ENCODE results near the gene SDK1.

SDK1 gene

GRCh38 chr7:4109481-4110110 lies 808.5 kb downstream of the SDK1 start:
- DNase-seq: no peak
- H3K9me3 Mint-ChIP-seq: no peaks in the 10 kb centered on the region
- H3K4me1 Mint-ChIP-seq: no peaks in the 10 kb centered on the region
- no peaks in the 10 kb centered on the region for H3K27me3 Mint-ChIP-seq
- H3K27ac Mint-ChIP-seq: no peak overlapping the region
- ATAC-seq: no peak
- H3K4me3 Mint-ChIP-seq: no peak overlapping the region

- DNase-seq (no peak), ATAC-seq (no peak)
- Mint-ChIP-seq H3K27ac (no peak overlapping the region), H3K4me3 (no peak overlapping the region), H3K4me1 (no peaks in the 10 kb centered on the region), H3K9me3 (no peaks in the 10 kb centered on the region), H3K27me3 (no peaks in the 10 kb centered on the region)
Measured at GRCh38 chr7:4110438-4110837, 809.4 kb downstream of the SDK1 start.

GRCh38 chr7:4111166-4111565 lies 810.1 kb downstream of the SDK1 start:
- no peak overlapping the region for H3K4me3 Mint-ChIP-seq
- DNase-seq (no peak), ATAC-seq (no peak)
- H3K9me3 Mint-ChIP-seq: no peaks in the 10 kb centered on the region
- H3K4me1 Mint-ChIP-seq: no peaks in the 10 kb centered on the region
- no peak overlapping the region for H3K27ac Mint-ChIP-seq
- H3K27me3 Mint-ChIP-seq: no peaks in the 10 kb centered on the region

- H3K9me3 Mint-ChIP-seq: peaks cover 0 to 4% of the 10 kb centered on the region in 2 donors
- DNase-seq: no peak
- H3K4me1 Mint-ChIP-seq: no peaks in the 10 kb centered on the region
- H3K27me3 Mint-ChIP-seq: no peaks in the 10 kb centered on the region
- ATAC-seq: no peak
- no peak overlapping the region for H3K27ac Mint-ChIP-seq
- H3K4me3 Mint-ChIP-seq: no peak overlapping the region
Measured at GRCh38 chr7:4113271-4113670, 812.2 kb downstream of the SDK1 start.

- ATAC-seq (no peak), DNase-seq (no peak)
- no peaks in the 10 kb centered on the region for H3K4me1 Mint-ChIP-seq
- no peak overlapping the region for H3K27ac Mint-ChIP-seq
- H3K27me3 Mint-ChIP-seq: no peaks in the 10 kb centered on the region
- H3K9me3 Mint-ChIP-seq: peaks cover 0 to 11% of the 10 kb centered on the region in 2 donors
- no peak overlapping the region for H3K4me3 Mint-ChIP-seq
Measured at GRCh38 chr7:4113976-4114375, 812.9 kb downstream of the SDK1 start.

- no peaks in the 10 kb centered on the region for H3K27me3 Mint-ChIP-seq
- peaks cover 4 to 25% of the 10 kb centered on the region in 2 donors for H3K9me3 Mint-ChIP-seq
- no peak overlapping the region for H3K4me3 Mint-ChIP-seq
- no peak overlapping the region for H3K27ac Mint-ChIP-seq
- no peaks in the 10 kb centered on the region for H3K4me1 Mint-ChIP-seq
- DNase-seq (no peak), ATAC-seq (no peak)
Measured at GRCh38 chr7:4115442-4115841, 814.4 kb downstream of the SDK1 start.

GRCh38 chr7:4115941-4116610 lies 815.0 kb downstream of the SDK1 start:
- H3K9me3 Mint-ChIP-seq: peaks cover 5 to 26% of the 10 kb centered on the region in 2 donors
- no peak overlapping the region for H3K4me3 Mint-ChIP-seq
- ATAC-seq (no peak), DNase-seq (no peak)
- H3K27ac Mint-ChIP-seq: no peak overlapping the region
- no peaks in the 10 kb centered on the region for H3K27me3 Mint-ChIP-seq
- H3K4me1 Mint-ChIP-seq: no peaks in the 10 kb centered on the region

GRCh38 chr7:4119848-4120247 lies 818.8 kb downstream of the SDK1 start:
- Mint-ChIP-seq H3K4me3 (no peak overlapping the region), H3K9me3 (peaks cover 15 to 51% of the 10 kb centered on the region in 2 donors), H3K4me1 (no peaks in the 10 kb centered on the region), H3K27ac (no peak overlapping the region), H3K27me3 (peaks cover 17% of the 10 kb centered on the region)
- DNase-seq (no peak), ATAC-seq (no peak)

- H3K9me3 Mint-ChIP-seq: peaks cover 21 to 53% of the 10 kb centered on the region in 2 donors
- ATAC-seq (no peak), DNase-seq (no peak)
- no peak overlapping the region for H3K27ac Mint-ChIP-seq
- H3K4me1 Mint-ChIP-seq: no peaks in the 10 kb centered on the region
- peaks cover 29% of the 10 kb centered on the region for H3K27me3 Mint-ChIP-seq
- H3K4me3 Mint-ChIP-seq: no peak overlapping the region
Measured at GRCh38 chr7:4123346-4123745, 822.3 kb downstream of the SDK1 start.

GRCh38 chr7:4123823-4124222 lies 822.8 kb downstream of the SDK1 start:
- Mint-ChIP-seq H3K4me1 (no peaks in the 10 kb centered on the region), H3K9me3 (peaks cover 21 to 49% of the 10 kb centered on the region in 2 donors), H3K4me3 (no peak overlapping the region), H3K27me3 (peaks cover 29% of the 10 kb centered on the region), H3K27ac (no peak overlapping the region)
- DNase-seq (no peak), ATAC-seq (peak; percentile 61)

- H3K27me3 Mint-ChIP-seq: peaks cover 29% of the 10 kb centered on the region
- DNase-seq: no peak
- peak overlapping the region in 1 of 2 donors; percentile 69 for H3K27ac Mint-ChIP-seq
- no peak overlapping the region for H3K4me3 Mint-ChIP-seq
- H3K4me1 Mint-ChIP-seq: no peaks in the 10 kb centered on the region
- peaks cover 21 to 39% of the 10 kb centered on the region in 2 donors for H3K9me3 Mint-ChIP-seq
- no peak for ATAC-seq
Measured at GRCh38 chr7:4124556-4125477, 823.8 kb downstream of the SDK1 start.

- peaks cover 11 to 14% of the 10 kb centered on the region in 2 donors for H3K9me3 Mint-ChIP-seq
- DNase-seq: no peak
- H3K4me3 Mint-ChIP-seq: no peak overlapping the region
- no peak for ATAC-seq
- H3K27ac Mint-ChIP-seq: no peak overlapping the region
- peaks cover 22% of the 10 kb centered on the region for H3K27me3 Mint-ChIP-seq
- no peaks in the 10 kb centered on the region for H3K4me1 Mint-ChIP-seq
Measured at GRCh38 chr7:4127909-4128560, 827.0 kb downstream of the SDK1 start.

- Mint-ChIP-seq H3K9me3 (peaks cover 9 to 10% of the 10 kb centered on the region in 2 donors), H3K27me3 (peaks cover 14% of the 10 kb centered on the region), H3K27ac (no peak overlapping the region), H3K4me1 (no peaks in the 10 kb centered on the region), H3K4me3 (no peak overlapping the region)
- no peak for DNase-seq
- no peak for ATAC-seq
Measured at GRCh38 chr7:4129481-4130122, 828.5 kb downstream of the SDK1 start.

- DNase-seq (no peak), ATAC-seq (no peak)
- Mint-ChIP-seq H3K9me3 (no peaks in the 10 kb centered on the region), H3K27me3 (no peaks in the 10 kb centered on the region), H3K4me1 (no peaks in the 10 kb centered on the region), H3K4me3 (no peak overlapping the region), H3K27ac (no peak overlapping the region)
Measured at GRCh38 chr7:4131063-4131462, 830.0 kb downstream of the SDK1 start.

- no peaks in the 10 kb centered on the region for H3K9me3 Mint-ChIP-seq
- no peak overlapping the region for H3K4me3 Mint-ChIP-seq
- ATAC-seq: no peak
Measured at GRCh38 chr7:4132221-4132620, 831.2 kb downstream of the SDK1 start.

More at GRCh38 chr7:4132221-4132620, 831.2 kb downstream of the SDK1 start:
- DNase-seq: no peak
- Mint-ChIP-seq H3K27me3 (no peaks in the 10 kb centered on the region), H3K4me1 (no peaks in the 10 kb centered on the region), H3K27ac (no peak overlapping the region)

All from stimulated activated naive CD8-positive, alpha-beta T cell treated with anti-CD3 and anti-CD28 coated beads, Interleukin-15, amount 100 ng/mL, for 72 hours (primary cell).